ENCODE data around the gene TWF2. TPM values are rescaled to one million over a fixed set of nuclear protein-coding genes. Genes with fewer than 3 reads are reported as not detected.

TWF2 gene
- total and polyA plus RNA-seq, 2 of the 13 experiments (the other 11 are each of a cell fraction or from before 2014, with no cell fraction given), result 45.5 to 108 TPM

- TF ChIP-seq ZNF142 (CRISPR knock-in tag; IDR thresholded peaks at IDR 0.05) (0 out of 2 replicates have a peak, but pooled peaks have one; percentile 27), ZNF446 (CRISPR knock-in tag; IDR thresholded peaks at IDR 0.05) (no peak), RBAK (CRISPR knock-in tag; IDR thresholded peaks at IDR 0.05) (no peak), PRPF4 (IDR thresholded peaks at IDR 0.05; ENCODE audit: low read depth, low read length, poor library complexity, severe bottlenecking) (no peak), ETS1 (CRISPR knock-in tag; IDR thresholded peaks at IDR 0.05) (no peak), ZNF18 (CRISPR knock-in tag; IDR thresholded peaks at IDR 0.05; ENCODE audit: insufficient replicate concordance) (peak; percentile 33), DNMT3B (CRISPR knock-in tag; conservative IDR thresholded peaks at IDR 0.05) (no peak), SRY (CRISPR knock-in tag; IDR thresholded peaks at IDR 0.05) (no peak), ZNF138 (CRISPR knock-in tag; IDR thresholded peaks at IDR 0.05; ENCODE audit: low read depth) (peak; percentile 74; the same call in 1 of the 2 replicates), MEF2D (CRISPR knock-in tag; IDR thresholded peaks at IDR 0.05) (no peak), SOX13 (IDR thresholded peaks at IDR 0.05) (no peak), SOX13 (CRISPR knock-in tag; conservative IDR thresholded peaks at IDR 0.05 in 1 of 2, IDR thresholded peaks at IDR 0.05 in 1 of 2) (no peak; a peak in 1 of 4 replicates), NFYB (CRISPR knock-in tag; IDR thresholded peaks at IDR 0.05) (peak; percentile 25; the same call in 1 of the 2 replicates), PPARG (CRISPR knock-in tag; conservative IDR thresholded peaks at IDR 0.05) (no peak), GFI1 (CRISPR knock-in tag; IDR thresholded peaks at IDR 0.05; ENCODE audit: borderline replicate concordance) (no peak), TRIM24 (CRISPR knock-in tag; IDR thresholded peaks at IDR 0.05) (no peak)
- TF ChIP-seq, protein P1, sequence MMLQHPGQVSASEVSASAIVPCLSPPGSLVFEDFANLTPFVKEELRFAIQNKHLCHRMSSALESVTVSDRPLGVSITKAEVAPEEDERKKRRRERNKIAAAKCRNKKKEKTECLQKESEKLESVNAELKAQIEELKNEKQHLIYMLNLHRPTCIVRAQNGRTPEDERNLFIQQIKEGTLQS (CRISPR knock-in tag; IDR thresholded peaks at IDR 0.05), result peak; percentile 72; the same call in 1 of the 2 replicates
- TF ChIP-seq, protein P2, sequence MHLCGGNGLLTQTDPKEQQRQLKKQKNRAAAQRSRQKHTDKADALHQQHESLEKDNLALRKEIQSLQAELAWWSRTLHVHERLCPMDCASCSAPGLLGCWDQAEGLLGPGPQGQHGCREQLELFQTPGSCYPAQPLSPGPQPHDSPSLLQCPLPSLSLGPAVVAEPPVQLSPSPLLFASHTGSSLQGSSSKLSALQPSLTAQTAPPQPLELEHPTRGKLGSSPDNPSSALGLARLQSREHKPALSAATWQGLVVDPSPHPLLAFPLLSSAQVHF (CRISPR knock-in tag; IDR thresholded peaks at IDR 0.05), result peak; percentile 40; the same call in 1 of the 2 replicates
- TF ChIP-seq, protein P3, sequence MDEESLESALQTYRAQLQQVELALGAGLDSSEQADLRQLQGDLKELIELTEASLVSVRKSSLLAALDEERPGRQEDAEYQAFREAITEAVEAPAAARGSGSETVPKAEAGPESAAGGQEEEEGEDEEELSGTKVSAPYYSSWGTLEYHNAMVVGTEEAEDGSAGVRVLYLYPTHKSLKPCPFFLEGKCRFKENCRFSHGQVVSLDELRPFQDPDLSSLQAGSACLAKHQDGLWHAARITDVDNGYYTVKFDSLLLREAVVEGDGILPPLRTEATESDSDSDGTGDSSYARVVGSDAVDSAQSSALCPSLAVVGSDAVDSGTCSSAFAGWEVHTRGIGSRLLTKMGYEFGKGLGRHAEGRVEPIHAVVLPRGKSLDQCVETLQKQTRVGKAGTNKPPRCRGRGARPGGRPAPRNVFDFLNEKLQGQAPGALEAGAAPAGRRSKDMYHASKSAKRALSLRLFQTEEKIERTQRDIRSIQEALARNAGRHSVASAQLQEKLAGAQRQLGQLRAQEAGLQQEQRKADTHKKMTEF (CRISPR knock-in tag; IDR thresholded peaks at IDR 0.05), result peak; percentile 45; the same call in 1 of the 2 replicates
Observed at GRCh38 chr3:52278510-52279069, 39.6 kb upstream of the TWF2 start, which contains the start of gene WDR82 (continued).
